ENCODE data around the gene HDAC4. TPM values are rescaled to one million over a fixed set of nuclear protein-coding genes. Genes with fewer than 3 reads are reported as not detected.

HDAC4 gene
- total RNA-seq, 1 experiment from 2014 or later: 40.1 TPM

- H3K27me3 ChIP-seq (ENCODE audit: control insufficient read depth, insufficient read depth, low read length): no peaks in the 10 kb centered on the region
- no peak for TF ChIP-seq POLR2AphosphoS5 (IDR thresholded peaks at IDR 0.05; ENCODE audit: low read depth, low read length)
- ATAC-seq (no peak), DNase-seq (ENCODE audit: low read depth, low spot score) (no peak)
- no peak overlapping the region for H3K27ac ChIP-seq (ENCODE audit: low read length)
- no TSS peak for BruUV-seq (replicated peaks)
- ChIA-PET POLR2A (no interaction called here), CTCF (no interaction called here)
- in situ Hi-C loops (cut with HindIII; ENCODE audit: low pct_unique_long_range_greater_than_20kb, low sequenced_read_pairs): no loop called here
- H3K9me3 ChIP-seq (ENCODE audit: control insufficient read depth, insufficient read depth, low read depth, low read length): no peaks in the 10 kb centered on the region
- no peaks in the 10 kb centered on the region for H3K36me3 ChIP-seq (ENCODE audit: control insufficient read depth, insufficient read depth, low read length)
- no peaks in the 10 kb centered on the region for H3K4me1 ChIP-seq (ENCODE audit: control insufficient read depth, insufficient read depth, low read length)
- no peak overlapping the region for H3K4me3 ChIP-seq (ENCODE audit: low read depth in 2 of 2, low read length in 2 of 2)
- intact Hi-C loops (cut with micrococcal nuclease; ENCODE audit: unreplicated experiment): no loop called here
These were observed 87.8 kb downstream of the HDAC4 start for GRCh38 chr2:239312741-239313667.

GRCh38 chr2:239312081-239312511, 88.7 kb downstream of the HDAC4 start:
- Histone ChIP-seq H3K36me3 (ENCODE audit: control insufficient read depth, insufficient read depth, low read length) (no peaks in the 10 kb centered on the region), H3K27ac (ENCODE audit: low read length) (no peak overlapping the region), H3K27me3 (ENCODE audit: control insufficient read depth, insufficient read depth, low read length) (no peaks in the 10 kb centered on the region), H3K9me3 (ENCODE audit: control insufficient read depth, insufficient read depth, low read depth, low read length) (no peaks in the 10 kb centered on the region), H3K4me1 (ENCODE audit: control insufficient read depth, insufficient read depth, low read length) (no peaks in the 10 kb centered on the region), H3K4me3 (ENCODE audit: low read depth in 2 of 2, low read length in 2 of 2) (no peak overlapping the region)
- no peak for TF ChIP-seq TCF7L2 (IDR thresholded peaks at IDR 0.05; ENCODE audit: low read depth, low read length)
- no peak for TF ChIP-seq CTCF (IDR thresholded peaks at IDR 0.05)
- TF ChIP-seq REST (IDR thresholded peaks at IDR 0.05; ENCODE audit: insufficient read depth in 1 of 2, low read depth in 2 of 2, low read length in 1 of 2): no peak
- TF ChIP-seq POLR2AphosphoS5 (IDR thresholded peaks at IDR 0.05; ENCODE audit: low read depth, low read length): no peak
- TF ChIP-seq SIN3A (IDR thresholded peaks at IDR 0.05; ENCODE audit: borderline replicate concordance, insufficient read depth, low read depth, low read length): no peak
- intact Hi-C loops (cut with micrococcal nuclease; ENCODE audit: unreplicated experiment) (no loop called here), in situ Hi-C loops (cut with HindIII; ENCODE audit: low pct_unique_long_range_greater_than_20kb, low sequenced_read_pairs) (no loop called here)
- CTCF ChIA-PET: no interaction called here
- no TSS peak for BruUV-seq (replicated peaks)
- POLR2A ChIA-PET: no interaction called here
- ATAC-seq: no peak
- DNase-seq (ENCODE audit: low read depth, low spot score): no peak
